Measurements from ENCODE around the gene BACH2. TPM values are rescaled to one million over a fixed set of nuclear protein-coding genes. Genes with fewer than 3 reads are reported as not detected.

The BACH2 gene
- total and polyA plus RNA-seq, 10 of the 15 experiments (the other 5 are each of a cell fraction or from before 2014, with no cell fraction given), result 0.03 to 0.28 (median 0.04) TPM; not detected in 3

GRCh38 chr6:90263633-90264032, 33.0 kb downstream of the BACH2 start:
- Histone ChIP-seq H4K20me1 (ENCODE audit: control insufficient read depth, insufficient read depth) (no peaks in the 10 kb centered on the region), H3K9me3 (replicated peaks; ENCODE audit: control insufficient read depth, insufficient read depth, low read length) (no peaks in the 10 kb centered on the region), H2AFZ (ENCODE audit: control insufficient read depth, low read depth, low read length) (no peak overlapping the region), H3K4me3 (no peak overlapping the region), H3K79me2 (ENCODE audit: control insufficient read depth, insufficient read depth, low read length) (no peaks in the 10 kb centered on the region), H3K4me2 (ENCODE audit: control insufficient read depth, insufficient read depth) (no peak overlapping the region), H3K9ac (ENCODE audit: control insufficient read depth, insufficient read depth, low read length) (no peak overlapping the region), H3K27ac (ENCODE audit: control insufficient read depth, insufficient read depth) (no peak overlapping the region), H3K27me3 (replicated peaks in 1 of 2; ENCODE audit: control insufficient read depth in 2 of 2, insufficient read depth in 2 of 2, low read length in 1 of 2) (peaks cover 0 to 6% of the 10 kb centered on the region in 2 experiments; a peak in 2 of 4 replicates), H3K4me1 (ENCODE audit: control insufficient read depth, insufficient read depth, low read length) (no peaks in the 10 kb centered on the region), H3K36me3 (ENCODE audit: control insufficient read depth in 2 of 2, insufficient read depth in 2 of 2, low read length in 1 of 2) (no peaks in the 10 kb centered on the region)
- ATAC-seq (no peak), FAIRE-seq (no peak), DNase-seq (ENCODE audit: low read depth, low spot score) (no peak)
- SMC1A ChIA-PET (ENCODE audit: uncharacterized antibody, unreplicated experiment), result interaction anchor here (0.6 to 1.4 kb wide), 4 partner anchors 9 to 46 kb away, joined by 3 to 4 read pairs (median 4); no protein-coding TSS in a partner anchor
- no peak for TF ChIP-seq SUPT20H (IDR thresholded peaks at IDR 0.05; ENCODE audit: borderline replicate concordance, control insufficient read depth, low read depth, low read length)
- no peak for TF ChIP-seq GABPA (IDR thresholded peaks at IDR 0.05; ENCODE audit: low read depth)
- no peak for TF ChIP-seq NR2F1 (conservative IDR thresholded peaks at IDR 0.05)
- TF ChIP-seq EGR1 (IDR thresholded peaks at IDR 0.05; ENCODE audit: borderline replicate concordance in 1 of 2, low read depth in 2 of 2, low read length in 2 of 2), result no peak
- POLR2A ChIA-PET, result no interaction called here
- intact Hi-C loops (cut with micrococcal nuclease; ENCODE audit: unreplicated experiment) (no loop called here), in situ Hi-C loops (cut with MboI) (no loop called here)
- BruUV-seq (replicated peaks), result no TSS peak
- CTCF ChIA-PET, result interaction anchor here (0.9 kb wide), 1 partner anchor 11 kb away, joined by 3 read pairs; no protein-coding TSS in a partner anchor
- RAD21 ChIA-PET (ENCODE audit: unreplicated experiment), result no interaction called here

GRCh38 chr6:90261801-90262200, 34.8 kb downstream of the BACH2 start:
- H3K4me2 ChIP-seq (ENCODE audit: control insufficient read depth, insufficient read depth), result no peak overlapping the region
- H3K9ac ChIP-seq (ENCODE audit: control insufficient read depth, insufficient read depth, low read length), result no peak overlapping the region
- ATAC-seq (no peak), FAIRE-seq (no peak), DNase-seq (ENCODE audit: low read depth, low spot score) (no peak)
- H4K20me1 ChIP-seq (ENCODE audit: control insufficient read depth, insufficient read depth), result no peaks in the 10 kb centered on the region
- POLR2A ChIA-PET, result no interaction called here
- WGBS (ENCODE audit: insufficient coverage, insufficient replicate concordance, low lambda C conversion rate, missing lambda C conversion rate), result 54% methylated on average over 2 of the region's 2 CpGs
- CTCF ChIA-PET, result no interaction called here
- in situ Hi-C loops (cut with MboI), result no loop called here
- no peak for TF ChIP-seq SREBF1 (IDR thresholded peaks at IDR 0.05; ENCODE audit: low read length)
- no peak for TF ChIP-seq ATF3 (IDR thresholded peaks at IDR 0.05; ENCODE audit: borderline replicate concordance, extremely low read depth, low read depth, low read length)
- TF ChIP-seq TBL1XR1 (IDR thresholded peaks at IDR 0.05; ENCODE audit: low read depth, low read length), result no peak
- TF ChIP-seq ZBED1 (IDR thresholded peaks at IDR 0.05; ENCODE audit: borderline replicate concordance), result no peak
- no peak for TF ChIP-seq BCL11A (IDR thresholded peaks at IDR 0.05; ENCODE audit: low read depth, low read length)
- no peak for TF ChIP-seq MAX (IDR thresholded peaks at IDR 0.05; ENCODE audit: low read depth, low read length)
- no peak for TF ChIP-seq FOXM1 (IDR thresholded peaks at IDR 0.05; ENCODE audit: low read depth, low read length)
- RAD21 ChIA-PET (ENCODE audit: unreplicated experiment), result no interaction called here
- intact Hi-C loops (cut with micrococcal nuclease; ENCODE audit: unreplicated experiment), result no loop called here
- SMC1A ChIA-PET (ENCODE audit: uncharacterized antibody, unreplicated experiment), result no interaction called here
- H3K4me3 ChIP-seq, result no peak overlapping the region
- H3K27ac ChIP-seq (ENCODE audit: control insufficient read depth, insufficient read depth), result no peak overlapping the region
- H3K79me2 ChIP-seq (ENCODE audit: control insufficient read depth, insufficient read depth, low read length), result no peaks in the 10 kb centered on the region
- H3K9me3 ChIP-seq (replicated peaks; ENCODE audit: control insufficient read depth, insufficient read depth, low read length), result no peaks in the 10 kb centered on the region
- H2AFZ ChIP-seq (ENCODE audit: control insufficient read depth, low read depth, low read length), result no peak overlapping the region
- BruUV-seq (replicated peaks), result no TSS peak
- no peaks in the 10 kb centered on the region for H3K4me1 ChIP-seq (ENCODE audit: control insufficient read depth, insufficient read depth, low read length)
- H3K36me3 ChIP-seq (ENCODE audit: control insufficient read depth in 2 of 2, insufficient read depth in 2 of 2, low read length in 1 of 2), result no peaks in the 10 kb centered on the region
- H3K27me3 ChIP-seq (replicated peaks in 1 of 2; ENCODE audit: control insufficient read depth in 2 of 2, insufficient read depth in 2 of 2, low read length in 1 of 2), result peaks cover 0 to 6% of the 10 kb centered on the region in 2 experiments; a peak in 2 of 4 replicates
